Mucosa of stomach (tissue), 1 donor: ENCODE results near the gene ORC5.

Source experiments
- H3K27me3 ChIP-seq: one replicate; pipeline ENCODE4 v1.7.0; 2013; ENCODE audit warnings: mild to moderate bottlenecking, low read length; ENCODE audit not compliant: control insufficient read depth, insufficient read depth
- H3K36me3 ChIP-seq: one replicate; pipeline ENCODE4 v1.7.0; 2013; ENCODE audit warnings: low read length; ENCODE audit not compliant: control insufficient read depth, insufficient read depth
- H3K4me1 ChIP-seq: one replicate; pipeline ENCODE4 v1.7.0; 2013; ENCODE audit warnings: mild to moderate bottlenecking, low read length; ENCODE audit not compliant: control insufficient read depth, insufficient read depth
- H3K4me3 ChIP-seq: one replicate; pipeline ENCODE4 v1.7.0; 2013; ENCODE audit warnings: low read length
- H3K9ac ChIP-seq: one replicate; pipeline ENCODE4 v1.7.0; 2013; ENCODE audit warnings: mild to moderate bottlenecking, low read length, moderate library complexity
- H3K9me3 ChIP-seq: one replicate; pipeline ENCODE4 v1.7.0; 2013; ENCODE audit warnings: mild to moderate bottlenecking, low read length, moderate library complexity; ENCODE audit not compliant: control insufficient read depth
- donor health status: Pancreatic carcinoma.

The ORC5 gene

GRCh38 chr7:104113788-104114187, 94.0 kb downstream of the ORC5 start:
- Histone ChIP-seq H3K9me3 (no peaks in the 10 kb centered on the region), H3K9ac (no peak overlapping the region)

GRCh38 chr7:104112623-104113022, 95.2 kb downstream of the ORC5 start:
- no peaks in the 10 kb centered on the region for H3K4me1 ChIP-seq
- H3K9ac ChIP-seq: no peak overlapping the region
- no peaks in the 10 kb centered on the region for H3K27me3 ChIP-seq
- no peak overlapping the region for H3K4me3 ChIP-seq
- H3K9me3 ChIP-seq: no peaks in the 10 kb centered on the region
- no peaks in the 10 kb centered on the region for H3K36me3 ChIP-seq

More at GRCh38 chr7:104113788-104114187, 94.0 kb downstream of the ORC5 start:
- Histone ChIP-seq H3K4me1 (no peaks in the 10 kb centered on the region), H3K27me3 (no peaks in the 10 kb centered on the region), H3K36me3 (no peaks in the 10 kb centered on the region), H3K4me3 (no peak overlapping the region)

GRCh38 chr7:104111271-104111670, 96.5 kb downstream of the ORC5 start:
- Histone ChIP-seq H3K4me3 (no peak overlapping the region), H3K4me1 (no peaks in the 10 kb centered on the region), H3K36me3 (no peaks in the 10 kb centered on the region), H3K27me3 (no peaks in the 10 kb centered on the region), H3K9me3 (no peaks in the 10 kb centered on the region), H3K9ac (no peak overlapping the region)

- Histone ChIP-seq H3K4me3 (no peak overlapping the region), H3K9ac (no peak overlapping the region), H3K9me3 (no peaks in the 10 kb centered on the region), H3K36me3 (no peaks in the 10 kb centered on the region), H3K4me1 (no peaks in the 10 kb centered on the region), H3K27me3 (no peaks in the 10 kb centered on the region)
Observed at GRCh38 chr7:104106108-104106905, 101.5 kb downstream of the ORC5 start.

- no peaks in the 10 kb centered on the region for H3K4me1 ChIP-seq
- H3K9ac ChIP-seq: no peak overlapping the region
- H3K36me3 ChIP-seq: no peaks in the 10 kb centered on the region
- H3K9me3 ChIP-seq: no peaks in the 10 kb centered on the region
- no peak overlapping the region for H3K4me3 ChIP-seq
- H3K27me3 ChIP-seq: no peaks in the 10 kb centered on the region
Observed at GRCh38 chr7:104098890-104099289, 108.9 kb downstream of the ORC5 start.

- Histone ChIP-seq H3K9ac (no peak overlapping the region), H3K9me3 (no peaks in the 10 kb centered on the region), H3K27me3 (no peaks in the 10 kb centered on the region), H3K36me3 (no peaks in the 10 kb centered on the region), H3K4me1 (no peaks in the 10 kb centered on the region), H3K4me3 (no peak overlapping the region)
Observed at GRCh38 chr7:104096683-104097082, 111.1 kb downstream of the ORC5 start.

- Histone ChIP-seq H3K36me3 (no peaks in the 10 kb centered on the region), H3K4me3 (no peak overlapping the region), H3K9me3 (no peaks in the 10 kb centered on the region)
Observed at GRCh38 chr7:104093127-104093526, 114.7 kb downstream of the ORC5 start.

GRCh38 chr7:104091242-104091641, 116.6 kb downstream of the ORC5 start:
- Histone ChIP-seq H3K27me3 (no peaks in the 10 kb centered on the region), H3K9me3 (no peaks in the 10 kb centered on the region), H3K4me3 (no peak overlapping the region), H3K4me1 (no peaks in the 10 kb centered on the region), H3K9ac (no peak overlapping the region), H3K36me3 (no peaks in the 10 kb centered on the region)

More at GRCh38 chr7:104093127-104093526, 114.7 kb downstream of the ORC5 start:
- no peak overlapping the region for H3K9ac ChIP-seq
- no peaks in the 10 kb centered on the region for H3K27me3 ChIP-seq
- H3K4me1 ChIP-seq: no peaks in the 10 kb centered on the region

GRCh38 chr7:104089612-104090011, 118.2 kb downstream of the ORC5 start:
- Histone ChIP-seq H3K4me3 (no peak overlapping the region), H3K9me3 (no peaks in the 10 kb centered on the region), H3K27me3 (no peaks in the 10 kb centered on the region), H3K36me3 (no peaks in the 10 kb centered on the region), H3K9ac (no peak overlapping the region), H3K4me1 (no peaks in the 10 kb centered on the region)

- H3K4me1 ChIP-seq: no peaks in the 10 kb centered on the region
- no peaks in the 10 kb centered on the region for H3K27me3 ChIP-seq
- no peak overlapping the region for H3K9ac ChIP-seq
- H3K36me3 ChIP-seq: no peaks in the 10 kb centered on the region
- H3K9me3 ChIP-seq: no peaks in the 10 kb centered on the region
- H3K4me3 ChIP-seq: no peak overlapping the region
Observed at GRCh38 chr7:104089061-104089460, 118.8 kb downstream of the ORC5 start.
